Lower lobe of right lung (tissue), 2 donors: ENCODE measurements around the gene MTNR1B. TPM values are rescaled to one million over a fixed set of nuclear protein-coding genes. Genes with fewer than 3 reads are reported as not detected.

Experiments
- ATAC-seq, 2 donors: fragments of 200-7000 bp; cut with Tn5 transposase; one replicate each; pipeline ENCODE4 v1.9.1; 2020 to 2022; ENCODE audit warnings: mild to moderate bottlenecking in 2 of 2, moderate library complexity in 2 of 2
- DNase-seq: peaks from one replicate; pipeline ENCODE4 v3.0.0-alpha.2; 2020
- H3K27ac ChIP-seq: fragments of 200-600 bp; one replicate; pipeline ENCODE4 v1.8.0; 2022
- H3K27me3 ChIP-seq: fragments of 200-600 bp; one replicate; pipeline ENCODE4 v1.8.0; 2022; ENCODE audit warnings: low read depth
- H3K36me3 ChIP-seq: fragments of 200-600 bp; one replicate; pipeline ENCODE4 v1.8.0; 2022; ENCODE audit warnings: mild to moderate bottlenecking
- H3K4me1 ChIP-seq: fragments of 200-600 bp; one replicate; pipeline ENCODE4 v1.8.0; 2022
- H3K4me3 ChIP-seq: fragments of 200-600 bp; one replicate; pipeline ENCODE4 v1.8.0; 2022; ENCODE audit warnings: mild to moderate bottlenecking
- H3K9me3 ChIP-seq: fragments of 200-600 bp; one replicate; pipeline ENCODE4 v1.8.0; 2022
- CTCF ChIP-seq: fragments of 200-600 bp; IDR thresholded peaks from one replicate; pipeline ENCODE4 v1.8.0; 2022; ENCODE audit warnings: antibody characterized with exemption, mild to moderate bottlenecking
- intact Hi-C: fragments of 100-400 bp; cut with DNase I; formaldehyde crosslinking; loops from one replicate; pipeline ENCODE4 v1.11.0; 2022
- total RNA-seq: library from RNA; stranded (reverse); fragmentation: NEBNext Ultra II Directional; extraction: Animal tissue kit (Norgen Biotek cat#: 25700); gene quantifications from one replicate; pipeline ENCODE4 v1.2.1, GENCODE V29; 2021
- donor health status: DM: no; HTN: yes; CAD: no; lungs with severe emphysema.

MTNR1B gene
- total RNA-seq, 1 donor from 2014 or later = not detected

GRCh38 chr11:92931746-92932422 lies 37.6 kb upstream of the MTNR1B start:
- Histone ChIP-seq H3K27ac (no peak overlapping the region), H3K36me3 (no peaks in the 10 kb centered on the region), H3K4me3 (no peak overlapping the region), H3K9me3 (no peaks in the 10 kb centered on the region), H3K4me1 (no peaks in the 10 kb centered on the region), H3K27me3 (no peaks in the 10 kb centered on the region)
- intact Hi-C loops = no loop called here
- no peak for TF ChIP-seq CTCF
- no peak for DNase-seq
- ATAC-seq = no peak

GRCh38 chr11:92939305-92939704 lies 30.1 kb upstream of the MTNR1B start:
- ATAC-seq (no peak), DNase-seq (no peak)
- H3K9me3 ChIP-seq = no peaks in the 10 kb centered on the region
- intact Hi-C loops = no loop called here
- no peaks in the 10 kb centered on the region for H3K36me3 ChIP-seq
- no peaks in the 10 kb centered on the region for H3K4me1 ChIP-seq
- no peak overlapping the region for H3K4me3 ChIP-seq
- H3K27ac ChIP-seq = no peak overlapping the region
- peaks cover 3% of the 10 kb centered on the region for H3K27me3 ChIP-seq
- no peak for TF ChIP-seq CTCF

- DNase-seq (no peak), ATAC-seq (peak; percentile 35 to 53)
- Histone ChIP-seq H3K27me3 (peaks cover 3% of the 10 kb centered on the region), H3K36me3 (no peaks in the 10 kb centered on the region), H3K9me3 (no peaks in the 10 kb centered on the region), H3K27ac (no peak overlapping the region), H3K4me1 (no peaks in the 10 kb centered on the region), H3K4me3 (no peak overlapping the region)
- TF ChIP-seq CTCF = peak; percentile 56
- intact Hi-C loops = no loop called here
Observed at GRCh38 chr11:92941676-92942571, 27.5 kb upstream of the MTNR1B start.

- Histone ChIP-seq H3K27ac (no peak overlapping the region), H3K9me3 (no peaks in the 10 kb centered on the region), H3K36me3 (no peaks in the 10 kb centered on the region), H3K4me3 (no peak overlapping the region), H3K27me3 (no peaks in the 10 kb centered on the region), H3K4me1 (no peaks in the 10 kb centered on the region)
- intact Hi-C loops = no loop called here
- no peak for DNase-seq
- TF ChIP-seq CTCF = no peak
- no peak for ATAC-seq
Observed at GRCh38 chr11:92946707-92947106, 22.7 kb upstream of the MTNR1B start.

- H3K27me3 ChIP-seq = no peaks in the 10 kb centered on the region
- TF ChIP-seq CTCF = no peak
Observed at GRCh38 chr11:92948116-92948515, 21.3 kb upstream of the MTNR1B start.

More at GRCh38 chr11:92948116-92948515, 21.3 kb upstream of the MTNR1B start:
- ATAC-seq (no peak), DNase-seq (no peak)
- Histone ChIP-seq H3K27ac (no peak overlapping the region), H3K4me3 (no peak overlapping the region), H3K9me3 (no peaks in the 10 kb centered on the region), H3K36me3 (no peaks in the 10 kb centered on the region), H3K4me1 (no peaks in the 10 kb centered on the region)
- intact Hi-C loops = no loop called here
